Memory B cell (primary cell): ENCODE data around the gene CHMP1B.
"Not testable (repeated sequence)": the region's sequence is repeated elsewhere in the genome, so short reads cannot be mapped to it uniquely, and the experiment has no call there.

ENCODE experiments used
- ATAC-seq: fragments of 150-1000 bp; cut with Tn5 transposase; 2 replicates; pipeline ENCODE4 v1.10.0; 2021; ENCODE audit warnings: low read depth, mild to moderate bottlenecking, moderate library complexity
- DNase-seq, 2 donors: peaks; one replicate each; pipeline ENCODE4 v3.0.0; 2022; ENCODE audit warnings: low spot score in 2 of 2
- H3K27ac Mint-ChIP-seq: one replicate; pipeline ENCODE4 v1.8.0; 2022; ENCODE audit warnings: mild to moderate bottlenecking, moderate library complexity, mixed read lengths
- H3K27me3 Mint-ChIP-seq: one replicate; pipeline ENCODE4 v1.8.0; 2022; ENCODE audit warnings: mixed read lengths
- H3K36me3 Mint-ChIP-seq: one replicate; pipeline ENCODE4 v1.8.0; 2022; ENCODE audit warnings: mild to moderate bottlenecking, mixed read lengths
- H3K4me1 Mint-ChIP-seq: one replicate; pipeline ENCODE4 v1.8.0; 2022; ENCODE audit warnings: mixed read lengths
- H3K4me3 Mint-ChIP-seq: one replicate; pipeline ENCODE4 v1.8.0; 2022; ENCODE audit warnings: mild to moderate bottlenecking, moderate library complexity, mixed read lengths
- H3K9me3 Mint-ChIP-seq: one replicate; pipeline ENCODE4 v1.8.0; 2022; ENCODE audit warnings: mixed read lengths

CHMP1B gene

GRCh38 chr18:11886577-11887110 lies 35.4 kb downstream of the CHMP1B start:
- ATAC-seq, result no peak
- H3K4me1 Mint-ChIP-seq, result peaks cover 17% of the 10 kb centered on the region
- no peaks in the 10 kb centered on the region for H3K9me3 Mint-ChIP-seq
- no peak overlapping the region for H3K4me3 Mint-ChIP-seq
- no peaks in the 10 kb centered on the region for H3K27me3 Mint-ChIP-seq
- H3K36me3 Mint-ChIP-seq, result peaks cover 25% of the 10 kb centered on the region
- DNase-seq, result no peak
- no peak overlapping the region for H3K27ac Mint-ChIP-seq

- Mint-ChIP-seq H3K27ac (no peak overlapping the region), H3K9me3 (no peaks in the 10 kb centered on the region), H3K36me3 (peaks cover 27% of the 10 kb centered on the region), H3K4me1 (peaks cover 15% of the 10 kb centered on the region), H3K4me3 (no peak overlapping the region), H3K27me3 (no peaks in the 10 kb centered on the region)
- DNase-seq (no peak), ATAC-seq (no peak)
Observed at GRCh38 chr18:11887328-11888128, 36.3 kb downstream of the CHMP1B start.

GRCh38 chr18:11888726-11889125 lies 37.5 kb downstream of the CHMP1B start:
- Mint-ChIP-seq H3K4me1 (peaks cover 8% of the 10 kb centered on the region), H3K9me3 (no peaks in the 10 kb centered on the region), H3K27ac (no peak overlapping the region), H3K36me3 (peaks cover 35% of the 10 kb centered on the region), H3K27me3 (no peaks in the 10 kb centered on the region), H3K4me3 (no peak overlapping the region)
- no peak for DNase-seq
- no peak for ATAC-seq

GRCh38 chr18:11889284-11889683 lies 38.1 kb downstream of the CHMP1B start:
- Mint-ChIP-seq H3K36me3 (peaks cover 33% of the 10 kb centered on the region), H3K4me3 (no peak overlapping the region), H3K27ac (no peak overlapping the region), H3K9me3 (no peaks in the 10 kb centered on the region), H3K4me1 (peaks cover 10% of the 10 kb centered on the region), H3K27me3 (no peaks in the 10 kb centered on the region)
- DNase-seq (no peak), ATAC-seq (no peak)

- no peak overlapping the region for H3K27ac Mint-ChIP-seq
Observed at GRCh38 chr18:11891737-11892136, 40.5 kb downstream of the CHMP1B start.

GRCh38 chr18:11892438-11892837 lies 41.2 kb downstream of the CHMP1B start:
- not testable (repeated sequence) for ATAC-seq, H3K27me3 Mint-ChIP-seq, H3K4me1 Mint-ChIP-seq, H3K9me3 Mint-ChIP-seq, DNase-seq, H3K27ac Mint-ChIP-seq, H3K4me3 Mint-ChIP-seq
- H3K36me3 Mint-ChIP-seq, result peaks cover 33% of the 10 kb centered on the region

More at GRCh38 chr18:11891737-11892136, 40.5 kb downstream of the CHMP1B start:
- ATAC-seq, result no peak
- Mint-ChIP-seq H3K36me3 (peaks cover 32% of the 10 kb centered on the region), H3K4me1 (peaks cover 4% of the 10 kb centered on the region), H3K27me3 (no peaks in the 10 kb centered on the region), H3K9me3 (no peaks in the 10 kb centered on the region), H3K4me3 (no peak overlapping the region)
- DNase-seq, result no peak

- Mint-ChIP-seq H3K27ac (no peak overlapping the region), H3K27me3 (no peaks in the 10 kb centered on the region), H3K4me3 (no peak overlapping the region), H3K9me3 (no peaks in the 10 kb centered on the region), H3K36me3 (peaks cover 30% of the 10 kb centered on the region), H3K4me1 (peaks cover 9% of the 10 kb centered on the region)
- no peak for DNase-seq
- ATAC-seq, result no peak
Observed at GRCh38 chr18:11897781-11898180, 46.6 kb downstream of the CHMP1B start.

- ATAC-seq, result no peak
Observed at GRCh38 chr18:11899063-11899462, 47.9 kb downstream of the CHMP1B start.

GRCh38 chr18:11901826-11902438 lies 50.7 kb downstream of the CHMP1B start:
- H3K27ac Mint-ChIP-seq, result no peak overlapping the region
- no peak for ATAC-seq
- H3K27me3 Mint-ChIP-seq, result no peaks in the 10 kb centered on the region
- DNase-seq, result no peak
- H3K4me3 Mint-ChIP-seq, result no peak overlapping the region
- no peaks in the 10 kb centered on the region for H3K9me3 Mint-ChIP-seq
- peaks cover 10% of the 10 kb centered on the region for H3K4me1 Mint-ChIP-seq
- H3K36me3 Mint-ChIP-seq, result peaks cover 23% of the 10 kb centered on the region

More at GRCh38 chr18:11899063-11899462, 47.9 kb downstream of the CHMP1B start:
- Mint-ChIP-seq H3K27me3 (no peaks in the 10 kb centered on the region), H3K36me3 (peaks cover 28% of the 10 kb centered on the region), H3K4me3 (no peak overlapping the region), H3K4me1 (peaks cover 8% of the 10 kb centered on the region), H3K9me3 (no peaks in the 10 kb centered on the region), H3K27ac (no peak overlapping the region)
- no peak for DNase-seq

- DNase-seq (no peak), ATAC-seq (no peak)
- H3K4me1 Mint-ChIP-seq, result peaks cover 14% of the 10 kb centered on the region
- H3K27me3 Mint-ChIP-seq, result no peaks in the 10 kb centered on the region
- no peaks in the 10 kb centered on the region for H3K9me3 Mint-ChIP-seq
- H3K4me3 Mint-ChIP-seq, result no peak overlapping the region
- H3K27ac Mint-ChIP-seq, result no peak overlapping the region
- peaks cover 17% of the 10 kb centered on the region for H3K36me3 Mint-ChIP-seq
Observed at GRCh38 chr18:11902522-11903292, 51.5 kb downstream of the CHMP1B start.
